ENCODE measurements around the gene CATSPER1. TPM values are rescaled to one million over a fixed set of nuclear protein-coding genes. Genes with fewer than 3 reads are reported as not detected.

Gene CATSPER1
- total RNA-seq, 1 donor from 2014 or later = 3.4 TPM

GRCh38 chr11:66047541-66048365 lies 21.5 kb upstream of the CATSPER1 start:
- no peak overlapping the region for H3K4me3 ChIP-seq
- TF ChIP-seq, protein P1, sequence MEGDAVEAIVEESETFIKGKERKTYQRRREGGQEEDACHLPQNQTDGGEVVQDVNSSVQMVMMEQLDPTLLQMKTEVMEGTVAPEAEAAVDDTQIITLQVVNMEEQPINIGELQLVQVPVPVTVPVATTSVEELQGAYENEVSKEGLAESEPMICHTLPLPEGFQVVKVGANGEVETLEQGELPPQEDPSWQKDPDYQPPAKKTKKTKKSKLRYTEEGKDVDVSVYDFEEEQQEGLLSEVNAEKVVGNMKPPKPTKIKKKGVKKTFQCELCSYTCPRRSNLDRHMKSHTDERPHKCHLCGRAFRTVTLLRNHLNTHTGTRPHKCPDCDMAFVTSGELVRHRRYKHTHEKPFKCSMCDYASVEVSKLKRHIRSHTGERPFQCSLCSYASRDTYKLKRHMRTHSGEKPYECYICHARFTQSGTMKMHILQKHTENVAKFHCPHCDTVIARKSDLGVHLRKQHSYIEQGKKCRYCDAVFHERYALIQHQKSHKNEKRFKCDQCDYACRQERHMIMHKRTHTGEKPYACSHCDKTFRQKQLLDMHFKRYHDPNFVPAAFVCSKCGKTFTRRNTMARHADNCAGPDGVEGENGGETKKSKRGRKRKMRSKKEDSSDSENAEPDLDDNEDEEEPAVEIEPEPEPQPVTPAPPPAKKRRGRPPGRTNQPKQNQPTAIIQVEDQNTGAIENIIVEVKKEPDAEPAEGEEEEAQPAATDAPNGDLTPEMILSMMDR (IDR thresholded peaks at IDR 0.05) = no peak
- ATAC-seq (no peak), DNase-seq (no peak)
- H3K4me1 ChIP-seq = peaks cover 8% of the 10 kb centered on the region
- H3K27me3 ChIP-seq = peaks cover 9% of the 10 kb centered on the region
- H3K27ac ChIP-seq = no peak overlapping the region
- no peaks in the 10 kb centered on the region for H3K9me3 ChIP-seq
- intact Hi-C loops (cut with DNase I) = no loop called here
- H3K36me3 ChIP-seq = no peaks in the 10 kb centered on the region

DNA sequence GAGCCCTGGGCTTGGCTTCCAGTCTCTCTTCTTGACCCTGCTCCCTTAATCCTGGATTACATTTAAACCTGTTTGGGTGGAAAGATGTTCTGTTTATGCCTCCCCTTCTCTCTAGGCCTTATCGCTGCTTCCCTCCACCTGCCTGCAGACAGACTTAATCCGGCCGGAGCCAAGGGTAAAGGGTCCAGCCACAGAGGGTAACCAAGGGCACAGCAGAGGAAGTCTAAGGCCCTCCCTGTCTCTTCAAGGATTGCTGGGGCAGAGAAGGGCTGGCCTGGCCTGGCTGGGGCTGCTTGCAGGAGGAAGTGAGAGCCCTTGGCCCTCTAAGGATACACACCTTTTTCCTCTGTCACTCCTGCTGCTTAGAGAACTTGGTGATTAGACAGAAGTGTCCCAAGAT lies 20.6 kb upstream of the CATSPER1 start:
- H3K27me3 ChIP-seq = peaks cover 9% of the 10 kb centered on the region
- no peak overlapping the region for H3K27ac ChIP-seq
- intact Hi-C loops (cut with DNase I) = no loop called here
- DNase-seq (no peak), ATAC-seq (no peak)
- H3K4me3 ChIP-seq = no peak overlapping the region
- TF ChIP-seq, protein P1 (IDR thresholded peaks at IDR 0.05) = no peak
- peaks cover 8% of the 10 kb centered on the region for H3K4me1 ChIP-seq
- H3K36me3 ChIP-seq = no peaks in the 10 kb centered on the region
- H3K9me3 ChIP-seq = no peaks in the 10 kb centered on the region

DNA sequence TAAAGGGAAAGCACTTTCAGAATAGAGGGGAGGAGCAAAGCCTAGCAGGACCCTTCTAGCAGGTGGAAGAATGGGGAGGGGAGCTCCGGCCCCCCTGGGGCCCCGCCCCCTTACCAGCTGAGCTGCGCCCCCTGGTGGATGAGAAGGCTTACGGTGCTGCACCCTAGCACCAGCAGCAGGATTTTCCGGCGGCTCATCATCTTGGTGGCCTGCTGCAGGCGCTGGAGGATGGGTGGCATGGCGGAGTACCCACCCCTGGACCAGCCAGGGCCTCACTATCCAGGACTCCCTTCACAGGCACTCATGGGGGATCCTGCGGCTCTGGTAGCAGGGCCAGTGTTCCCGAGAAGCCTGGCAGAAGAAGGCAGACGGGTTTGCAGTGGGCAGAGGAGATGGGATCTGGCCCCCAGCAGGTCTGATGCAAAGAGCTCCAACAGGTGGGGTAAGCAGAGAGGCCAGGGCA lies 18.9 kb upstream of the CATSPER1 start:
- DNase-seq = peak; percentile 86
- intact Hi-C loops (cut with DNase I) = no loop called here
- ATAC-seq = peak; percentile 87
- no peaks in the 10 kb centered on the region for H3K36me3 ChIP-seq
- no peaks in the 10 kb centered on the region for H3K4me1 ChIP-seq
- TF ChIP-seq, protein P1 (IDR thresholded peaks at IDR 0.05) = peak; percentile 92
- H3K4me3 ChIP-seq = no peak overlapping the region
- H3K27me3 ChIP-seq = peaks cover 9% of the 10 kb centered on the region
- no peak overlapping the region for H3K27ac ChIP-seq
- H3K9me3 ChIP-seq = no peaks in the 10 kb centered on the region

DNA sequence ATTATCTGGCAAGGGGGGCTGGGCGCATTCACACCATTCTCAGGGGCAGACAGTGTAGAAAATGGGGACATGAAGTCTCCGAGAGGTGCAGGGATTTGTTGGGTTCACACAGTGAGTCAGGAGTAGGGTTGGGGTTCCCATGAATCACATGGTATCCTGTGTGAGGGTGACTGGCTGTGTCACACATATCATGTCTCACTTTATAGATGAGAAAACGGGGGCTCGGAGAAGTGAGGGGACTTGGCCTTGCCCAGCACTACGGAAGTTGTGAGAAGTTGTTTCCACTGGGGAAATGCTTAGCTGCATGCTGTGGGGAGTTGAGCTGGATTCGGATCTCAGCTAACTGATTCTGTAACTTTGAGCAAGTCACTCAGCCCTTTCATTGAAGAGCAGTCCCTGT lies 18.5 kb upstream of the CATSPER1 start:
- TF ChIP-seq, protein P1 (IDR thresholded peaks at IDR 0.05) = no peak
- Histone ChIP-seq H3K9me3 (no peaks in the 10 kb centered on the region), H3K36me3 (no peaks in the 10 kb centered on the region), H3K27me3 (peaks cover 9% of the 10 kb centered on the region), H3K27ac (no peak overlapping the region), H3K4me1 (no peaks in the 10 kb centered on the region), H3K4me3 (no peak overlapping the region)
- intact Hi-C loops (cut with DNase I) = no loop called here
- ATAC-seq (no peak), DNase-seq (no peak)

- intact Hi-C loops (cut with DNase I) = no loop called here
- Histone ChIP-seq H3K27ac (no peak overlapping the region), H3K27me3 (no peaks in the 10 kb centered on the region), H3K36me3 (no peaks in the 10 kb centered on the region), H3K4me1 (no peaks in the 10 kb centered on the region), H3K4me3 (no peak overlapping the region), H3K9me3 (no peaks in the 10 kb centered on the region)
- TF ChIP-seq, protein P1 (IDR thresholded peaks at IDR 0.05) = no peak
- DNase-seq (no peak), ATAC-seq (no peak)
Measured at GRCh38 chr11:66042996-66043906, 17.0 kb upstream of the CATSPER1 start.
